HG02840 (cell line): ENCODE results near the gene SEPHS1.
"Not testable (repeated sequence)": the region's sequence is repeated elsewhere in the genome, so short reads cannot be mapped to it uniquely, and the experiment has no call there.

ENCODE experiments used
- ATAC-seq: cut with Tn5 transposase; IDR thresholded peaks from one replicate; pipeline ENCODE4 v1.9.1; 2021; ENCODE audit warnings: mild to moderate bottlenecking, moderate library complexity, moderate number of reproducible peaks; ENCODE audit not compliant: unreplicated experiment, low FRiP score

The SEPHS1 gene

GRCh38 chr10:13291821-13292773, 56.0 kb downstream of the SEPHS1 start:
- ATAC-seq: no peak

GRCh38 chr10:13291061-13291460, 57.0 kb downstream of the SEPHS1 start:
- no peak for ATAC-seq

- ATAC-seq: no peak
Measured at GRCh38 chr10:13284050-13284449, 64.0 kb downstream of the SEPHS1 start.

- not testable (repeated sequence) for ATAC-seq
Measured at GRCh38 chr10:13282348-13282747, 65.7 kb downstream of the SEPHS1 start.

- ATAC-seq: no peak
Measured at GRCh38 chr10:13276749-13277365, 71.2 kb downstream of the SEPHS1 start.

GRCh38 chr10:13276146-13276545, 71.9 kb downstream of the SEPHS1 start:
- not testable (repeated sequence) for ATAC-seq

GRCh38 chr10:13272164-13272571, 75.9 kb downstream of the SEPHS1 start:
- no peak for ATAC-seq

GRCh38 chr10:13271552-13272163, 76.4 kb downstream of the SEPHS1 start:
- ATAC-seq: no peak

- no peak for ATAC-seq
Measured at GRCh38 chr10:13270877-13271551, 77.1 kb downstream of the SEPHS1 start.

- no peak for ATAC-seq
Measured at GRCh38 chr10:13268841-13269240, 79.3 kb downstream of the SEPHS1 start.

- no peak for ATAC-seq
Measured at GRCh38 chr10:13268310-13268709, 79.8 kb downstream of the SEPHS1 start.
